Astrocyte (in vitro differentiated cells and primary cell): ENCODE results near the gene EEA1. TPM values are rescaled to one million over a fixed set of nuclear protein-coding genes. Genes with fewer than 3 reads are reported as not detected.

Experiments used
- DNase-seq: peaks from one replicate; pipeline ENCODE4 v3.0.0-alpha.2; 2010; ENCODE audit warnings: low read depth
- FAIRE-seq: peaks from 2 replicates; lab custom pipeline; 2011; peaks lifted over from hg19 to GRCh38; lab: Jason Lieb, UNC
- H2AFZ ChIP-seq: 2 replicates; pipeline ENCODE4 v1.6.0; 2012; ENCODE audit warnings: low read depth, low read length, inconsistent platforms
- H3K27ac ChIP-seq: 2 replicates; pipeline ENCODE4 v1.5.1; 2011; ENCODE audit warnings: low read depth, low read length, inconsistent platforms
- H3K27me3 ChIP-seq: 2 replicates; pipeline ENCODE4 v1.6.0; 2011; ENCODE audit warnings: low read length, inconsistent platforms; ENCODE audit not compliant: insufficient read depth
- H3K36me3 ChIP-seq: 2 replicates; pipeline ENCODE4 v1.5.1; 2011; ENCODE audit warnings: low read length, inconsistent platforms; ENCODE audit not compliant: insufficient read depth
- H3K4me1 ChIP-seq: 2 replicates; pipeline ENCODE4 v1.5.1; 2011; ENCODE audit warnings: low read length, inconsistent platforms; ENCODE audit not compliant: insufficient read depth
- H3K4me2 ChIP-seq: 2 replicates; pipeline ENCODE4 v1.6.0; 2012; ENCODE audit warnings: low read length, inconsistent platforms
- H3K4me3 ChIP-seq: 2 replicates; pipeline ENCODE4 v1.5.1; 2011; ENCODE audit warnings: low read depth, mild to moderate bottlenecking, low read length, inconsistent platforms; ENCODE audit not compliant: insufficient read depth
- H3K79me2 ChIP-seq: 2 replicates; pipeline ENCODE4 v1.6.0; 2012; ENCODE audit warnings: mild to moderate bottlenecking, low read length, inconsistent platforms; ENCODE audit not compliant: insufficient read depth
- H3K9ac ChIP-seq: 2 replicates; pipeline ENCODE4 v1.6.0; 2012; ENCODE audit warnings: mild to moderate bottlenecking, low read length, inconsistent platforms
- H3K9me3 ChIP-seq: 2 replicates; pipeline ENCODE4 v1.5.1; 2012; ENCODE audit warnings: low read depth, mild to moderate bottlenecking, low read length, inconsistent platforms; ENCODE audit not compliant: insufficient read depth
- H4K20me1 ChIP-seq: 2 replicates; pipeline ENCODE4 v1.6.0; 2012; ENCODE audit warnings: low read length, inconsistent platforms; ENCODE audit not compliant: insufficient read depth
- H3K27ac Mint-ChIP-seq: one replicate; pipeline ENCODE4 v1.8.0; 2021; ENCODE audit warnings: mild to moderate bottlenecking, mixed read lengths; ENCODE audit not compliant: unreplicated experiment
- H3K27me3 Mint-ChIP-seq: one replicate; pipeline ENCODE4 v1.8.0; 2021; ENCODE audit warnings: low read depth, mixed read lengths; ENCODE audit not compliant: unreplicated experiment
- H3K36me3 Mint-ChIP-seq: one replicate; pipeline ENCODE4 v1.8.0; 2021; ENCODE audit warnings: low read depth, mixed read lengths; ENCODE audit not compliant: unreplicated experiment
- H3K4me1 Mint-ChIP-seq: one replicate; pipeline ENCODE4 v1.8.0; 2021; ENCODE audit warnings: low read depth, mixed read lengths; ENCODE audit not compliant: unreplicated experiment
- H3K4me3 Mint-ChIP-seq: one replicate; pipeline ENCODE4 v1.8.0; 2021; ENCODE audit warnings: mild to moderate bottlenecking, moderate library complexity, mixed read lengths; ENCODE audit not compliant: unreplicated experiment
- H3K9me3 Mint-ChIP-seq: one replicate; pipeline ENCODE4 v1.8.0; 2021; ENCODE audit warnings: mild to moderate bottlenecking, mixed read lengths; ENCODE audit not compliant: unreplicated experiment
- CTCF ChIP-seq: IDR thresholded peaks from 2 replicates; pipeline ENCODE4 v1.5.1; 2011; ENCODE audit warnings: low read depth, mild to moderate bottlenecking, inconsistent platforms, low read length, moderate library complexity; ENCODE audit not compliant: insufficient read depth
- EZH2 ChIP-seq: IDR thresholded peaks from 2 replicates; pipeline ENCODE4 v1.6.1; 2012; ENCODE audit warnings: mild to moderate bottlenecking, low read length, inconsistent platforms; ENCODE audit not compliant: insufficient read depth
- total RNA-seq: library from RNA; stranded (reverse); gene quantifications from 2 replicates; pipeline ENCODE4 v1.2.1, GENCODE V29; 2021

The EEA1 gene
- total RNA-seq, 1 donor from 2014 or later = 36.5 TPM

- DNase-seq = no peak
- Mint-ChIP-seq H3K27ac (peak overlapping the region; percentile 88), H3K4me1 (peaks cover 20% of the 10 kb centered on the region), H3K9me3 (no peaks in the 10 kb centered on the region), H3K36me3 (no peaks in the 10 kb centered on the region), H3K4me3 (peak overlapping the region; percentile 82), H3K27me3 (no peaks in the 10 kb centered on the region)
- Histone ChIP-seq H3K36me3 (no peaks in the 10 kb centered on the region), H3K9me3 (no peaks in the 10 kb centered on the region), H2AFZ (no peak overlapping the region), H3K27ac (peak overlapping the region; percentile 90), H3K9ac (peak overlapping the region; percentile 93), H4K20me1 (peaks cover 41% of the 10 kb centered on the region), H3K4me3 (peak overlapping the region; percentile 76), H3K27me3 (no peaks in the 10 kb centered on the region), H3K4me1 (peaks cover 12% of the 10 kb centered on the region), H3K79me2 (peaks cover 63% of the 10 kb centered on the region), H3K4me2 (peak overlapping the region; percentile 84)
- TF ChIP-seq CTCF (no peak), EZH2 (no peak)
- no peak for FAIRE-seq
Measured at GRCh38 chr12:92926549-92926948, 2.5 kb downstream of the EEA1 start.

DNA sequence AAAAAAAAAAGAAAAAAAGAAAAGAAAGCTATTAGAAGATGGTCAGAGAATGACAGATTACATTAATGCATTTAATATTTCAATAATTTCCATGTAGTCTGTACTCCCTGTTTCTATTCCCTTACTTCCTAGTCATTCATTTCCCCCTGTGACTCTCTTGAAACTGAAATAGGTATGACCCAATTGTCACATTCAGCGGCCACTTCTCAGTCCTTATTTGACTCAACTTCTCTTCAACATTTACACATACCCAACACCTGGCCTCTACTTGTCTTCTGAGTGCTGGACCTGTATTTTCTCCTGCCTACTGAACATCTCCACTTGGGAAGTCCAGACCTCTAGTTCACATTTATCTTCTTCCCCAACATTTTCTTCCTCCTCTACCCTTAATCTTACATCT, 7.2 kb downstream of the EEA1 start:
- no peak for TF ChIP-seq EZH2
- H3K4me1 Mint-ChIP-seq = peaks cover 12% of the 10 kb centered on the region
- H3K36me3 ChIP-seq = no peaks in the 10 kb centered on the region
- no peaks in the 10 kb centered on the region for H3K36me3 Mint-ChIP-seq
- peaks cover 5% of the 10 kb centered on the region for H3K4me1 ChIP-seq
- H3K4me2 ChIP-seq = no peak overlapping the region
- no peak overlapping the region for H3K27ac Mint-ChIP-seq
- no peak overlapping the region for H3K4me3 ChIP-seq
- no peaks in the 10 kb centered on the region for H3K9me3 ChIP-seq
- no peak overlapping the region for H2AFZ ChIP-seq
- H3K9me3 Mint-ChIP-seq = no peaks in the 10 kb centered on the region
- no peaks in the 10 kb centered on the region for H3K27me3 ChIP-seq
- no peaks in the 10 kb centered on the region for H3K27me3 Mint-ChIP-seq
- H3K79me2 ChIP-seq = peaks cover 48% of the 10 kb centered on the region
- DNase-seq (no peak), FAIRE-seq (no peak)
- H3K9ac ChIP-seq = no peak overlapping the region
- no peak overlapping the region for H3K4me3 Mint-ChIP-seq
- H4K20me1 ChIP-seq = peaks cover 33% of the 10 kb centered on the region
- H3K27ac ChIP-seq = no peak overlapping the region

DNA sequence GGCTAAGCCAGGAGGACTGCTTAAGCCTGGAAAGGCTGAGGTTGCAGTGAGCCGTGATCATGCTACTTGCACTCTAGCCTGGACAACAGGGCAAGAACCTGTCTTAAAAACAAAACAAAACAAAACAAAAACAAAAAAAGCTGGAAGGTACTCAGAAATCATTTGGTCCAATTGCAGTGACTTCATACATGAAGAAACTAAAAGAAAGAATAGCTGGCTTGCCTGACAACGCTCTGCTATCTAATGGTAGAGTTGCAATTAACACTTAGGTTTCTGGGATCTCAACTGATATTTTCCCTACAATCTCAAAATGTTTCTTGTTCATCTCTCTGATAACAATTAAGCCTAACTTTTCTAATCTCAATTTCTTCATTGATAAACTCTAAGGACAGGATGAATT, 13.7 kb downstream of the EEA1 start:
- Mint-ChIP-seq H3K27ac (no peak overlapping the region), H3K36me3 (no peaks in the 10 kb centered on the region), H3K4me1 (no peaks in the 10 kb centered on the region), H3K9me3 (no peaks in the 10 kb centered on the region), H3K4me3 (no peak overlapping the region), H3K27me3 (no peaks in the 10 kb centered on the region)
- DNase-seq (no peak), FAIRE-seq (no peak)
- H3K4me2 ChIP-seq = no peak overlapping the region
- H4K20me1 ChIP-seq = peaks cover 31% of the 10 kb centered on the region
- H3K4me1 ChIP-seq = peaks cover 3% of the 10 kb centered on the region
- H3K36me3 ChIP-seq = no peaks in the 10 kb centered on the region
- no peak overlapping the region for H2AFZ ChIP-seq
- peaks cover 59% of the 10 kb centered on the region for H3K79me2 ChIP-seq
- no peak overlapping the region for H3K27ac ChIP-seq
- TF ChIP-seq CTCF (no peak), EZH2 (no peak)
- no peaks in the 10 kb centered on the region for H3K9me3 ChIP-seq
- H3K4me3 ChIP-seq = no peak overlapping the region
- no peaks in the 10 kb centered on the region for H3K27me3 ChIP-seq
- H3K9ac ChIP-seq = no peak overlapping the region
